Endodermal cell (in vitro differentiated cells): ENCODE data around the gene BRF1. TPM values are rescaled to one million over a fixed set of nuclear protein-coding genes. Genes with fewer than 3 reads are reported as not detected.

Source experiments
- DNase-seq: peaks from one replicate; pipeline ENCODE4 v3.0.0-alpha.2; 2017
- H3K27ac ChIP-seq: 2 replicates; pipeline ENCODE4 v1.5.1; 2013; ENCODE audit warnings: mild to moderate bottlenecking, low read depth, low read length, moderate library complexity
- H3K27me3 ChIP-seq: 2 replicates; pipeline ENCODE4 v1.6.1; 2013; ENCODE audit warnings: mild to moderate bottlenecking, low read length, moderate library complexity; ENCODE audit not compliant: insufficient read depth, control insufficient read depth, poor library complexity, severe bottlenecking
- H3K36me3 ChIP-seq: 2 replicates; pipeline ENCODE4 v1.7.0; 2013; ENCODE audit warnings: mild to moderate bottlenecking, low read length, moderate library complexity; ENCODE audit not compliant: control insufficient read depth, insufficient read depth
- H3K4me1 ChIP-seq: one replicate; pipeline ENCODE4 v1.7.0; 2013; ENCODE audit warnings: low read length; ENCODE audit not compliant: control insufficient read depth, insufficient read depth
- H3K4me3 ChIP-seq: 2 replicates; pipeline ENCODE4 v1.5.1; 2013; ENCODE audit warnings: mild to moderate bottlenecking, low read length, moderate library complexity
- H3K9ac ChIP-seq: 2 replicates; pipeline ENCODE4 v1.6.1; 2013; ENCODE audit warnings: mild to moderate bottlenecking, low read length, moderate library complexity; ENCODE audit not compliant: poor library complexity, severe bottlenecking; ENCODE audit errors: extremely low read depth
- H3K9me3 ChIP-seq: 2 replicates; pipeline ENCODE4 v1.6.1; 2013; ENCODE audit warnings: mild to moderate bottlenecking, low read length, moderate library complexity; ENCODE audit not compliant: control insufficient read depth
- H3K27ac Mint-ChIP-seq: 2 replicates; pipeline ENCODE4 v1.8.0; 2020; ENCODE audit warnings: mixed read lengths
- H3K27me3 Mint-ChIP-seq: 2 replicates; pipeline ENCODE4 v1.8.0; 2021; ENCODE audit warnings: mild to moderate bottlenecking, mixed read lengths; ENCODE audit not compliant: insufficient read depth
- H3K36me3 Mint-ChIP-seq: 2 replicates; pipeline ENCODE4 v1.8.0; 2020; ENCODE audit warnings: low read depth, mixed read lengths
- H3K4me1 Mint-ChIP-seq: 2 replicates; pipeline ENCODE4 v1.8.0; 2020; ENCODE audit warnings: mixed read lengths
- H3K4me3 Mint-ChIP-seq: 2 replicates; pipeline ENCODE4 v1.8.0; 2020; ENCODE audit warnings: mild to moderate bottlenecking, moderate library complexity, mixed read lengths
- H3K9me3 Mint-ChIP-seq: 2 replicates; pipeline ENCODE4 v1.8.0; 2020; ENCODE audit warnings: mild to moderate bottlenecking, mixed read lengths
- WGBS, 2 experiments: methylation state at CpG; one replicate each; pipeline versions ENCODE4 v1.1.5 to v1.1.7; 2013; ENCODE audit warnings: missing lambda C conversion rate in 2 of 2, mixed read lengths in 1 of 2; ENCODE audit not compliant: insufficient coverage in 1 of 2, insufficient read length in 1 of 2; 5-methylcytosine and 5-hydroxymethylcytosine counted together
- total RNA-seq, 2 donors: library from RNA; stranded (reverse); fragmentation: NEBNext Ultra II Directional in 1 of 2; extraction: Animal tissue kit (Norgen Biotek cat#: 25700) in 1 of 2; gene quantifications; 2 replicates in 1 of 2; 3 replicates in 1 of 2; pipeline ENCODE4 v1.2.1, GENCODE V29; 2021
- TF ChIP-seq, protein P1 (sequence below): fragments of 200-600 bp; sonication (generic); conservative IDR thresholded peaks from 2 replicates; pipeline ENCODE4 v1.5.0; 2021; ENCODE audit warnings: antibody characterized with exemption, mild to moderate bottlenecking

BRF1 gene
- total RNA-seq, 2 donors from 2014 or later: 37.0 to 44.5 TPM

DNA sequence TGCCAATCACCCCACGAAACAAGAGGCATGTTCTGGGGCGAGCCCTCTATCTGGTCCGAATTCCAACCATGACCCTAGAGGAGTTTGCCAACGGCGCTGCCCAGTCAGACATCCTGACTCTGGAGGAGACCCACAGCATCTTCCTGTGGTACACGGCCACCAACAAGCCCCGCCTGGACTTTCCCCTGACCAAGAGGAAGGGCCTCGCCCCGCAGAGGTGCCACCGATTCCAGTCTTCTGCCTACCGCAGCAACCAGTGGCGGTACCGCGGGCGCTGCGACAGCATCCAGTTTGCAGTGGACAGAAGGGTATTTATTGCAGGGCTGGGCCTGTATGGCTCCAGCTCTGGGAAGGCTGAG, 50.8 kb downstream of the BRF1 start:
- peaks cover 3% of the 10 kb centered on the region for H3K4me1 ChIP-seq
- no peak overlapping the region for H3K27ac ChIP-seq
- Mint-ChIP-seq H3K27me3 (no peaks in the 10 kb centered on the region), H3K9me3 (no peaks in the 10 kb centered on the region), H3K4me1 (peaks cover 3% of the 10 kb centered on the region), H3K27ac (no peak overlapping the region), H3K4me3 (peak overlapping the region; percentile 66), H3K36me3 (peaks cover 33% of the 10 kb centered on the region)
- TF ChIP-seq, protein P1, sequence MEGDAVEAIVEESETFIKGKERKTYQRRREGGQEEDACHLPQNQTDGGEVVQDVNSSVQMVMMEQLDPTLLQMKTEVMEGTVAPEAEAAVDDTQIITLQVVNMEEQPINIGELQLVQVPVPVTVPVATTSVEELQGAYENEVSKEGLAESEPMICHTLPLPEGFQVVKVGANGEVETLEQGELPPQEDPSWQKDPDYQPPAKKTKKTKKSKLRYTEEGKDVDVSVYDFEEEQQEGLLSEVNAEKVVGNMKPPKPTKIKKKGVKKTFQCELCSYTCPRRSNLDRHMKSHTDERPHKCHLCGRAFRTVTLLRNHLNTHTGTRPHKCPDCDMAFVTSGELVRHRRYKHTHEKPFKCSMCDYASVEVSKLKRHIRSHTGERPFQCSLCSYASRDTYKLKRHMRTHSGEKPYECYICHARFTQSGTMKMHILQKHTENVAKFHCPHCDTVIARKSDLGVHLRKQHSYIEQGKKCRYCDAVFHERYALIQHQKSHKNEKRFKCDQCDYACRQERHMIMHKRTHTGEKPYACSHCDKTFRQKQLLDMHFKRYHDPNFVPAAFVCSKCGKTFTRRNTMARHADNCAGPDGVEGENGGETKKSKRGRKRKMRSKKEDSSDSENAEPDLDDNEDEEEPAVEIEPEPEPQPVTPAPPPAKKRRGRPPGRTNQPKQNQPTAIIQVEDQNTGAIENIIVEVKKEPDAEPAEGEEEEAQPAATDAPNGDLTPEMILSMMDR: no peak
- no peaks in the 10 kb centered on the region for H3K27me3 ChIP-seq
- no peak for DNase-seq
- WGBS, 2 experiments: 95 to 97% methylated on average over 16 of the region's 16 CpGs
- no peaks in the 10 kb centered on the region for H3K9me3 ChIP-seq
- H3K36me3 ChIP-seq: peaks cover 22% of the 10 kb centered on the region
- H3K4me3 ChIP-seq: no peak overlapping the region
- H3K9ac ChIP-seq: no peak overlapping the region

DNA sequence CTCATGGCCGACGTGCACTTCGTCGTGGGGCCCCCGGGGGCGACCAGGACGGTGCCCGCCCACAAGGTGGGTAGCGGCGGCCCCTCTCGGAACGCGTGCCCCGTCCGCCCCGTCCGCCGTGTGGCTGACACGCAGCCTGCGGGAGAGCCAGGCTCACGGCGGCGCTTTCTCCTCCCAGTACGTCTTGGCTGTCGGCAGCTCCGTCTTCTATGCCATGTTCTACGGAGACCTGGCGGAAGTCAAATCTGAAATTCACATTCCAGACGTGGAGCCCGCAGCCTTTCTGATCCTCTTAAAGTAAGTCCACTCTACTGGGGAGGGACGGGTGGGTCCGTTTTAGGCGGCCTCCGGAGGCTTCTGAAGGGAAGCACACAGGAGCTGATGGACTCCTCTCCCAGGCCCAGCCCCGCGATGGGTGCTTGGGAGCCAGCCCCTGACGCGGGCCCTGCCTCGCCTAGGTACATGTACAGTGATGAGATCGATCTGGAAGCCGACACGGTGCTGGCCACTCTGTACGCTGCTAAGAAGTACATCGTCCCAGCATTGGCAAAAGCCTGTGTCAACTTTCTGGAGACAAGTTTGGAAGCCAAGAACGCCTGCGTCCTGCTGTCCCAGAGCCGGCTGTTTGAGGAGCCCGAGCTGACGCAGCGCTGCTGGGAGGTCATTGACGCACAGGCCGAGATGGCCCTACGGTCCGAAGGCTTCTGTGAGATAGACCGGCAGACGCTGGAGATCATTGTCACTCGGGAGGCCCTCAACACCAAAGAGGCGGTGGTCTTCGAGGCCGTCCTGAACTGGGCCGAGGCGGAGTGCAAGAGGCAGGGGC, 51.4 kb downstream of the BRF1 start:
- WGBS, 2 experiments: 58 to 79% methylated on average over 41 to 62 of the region's 62 CpGs
- TF ChIP-seq, protein P1: no peak
- Mint-ChIP-seq H3K27ac (peak overlapping the region; percentile 48), H3K36me3 (peaks cover 38% of the 10 kb centered on the region), H3K9me3 (no peaks in the 10 kb centered on the region), H3K27me3 (no peaks in the 10 kb centered on the region), H3K4me1 (peaks cover 3% of the 10 kb centered on the region), H3K4me3 (peak overlapping the region; percentile 66)
- no peak overlapping the region for H3K9ac ChIP-seq
- DNase-seq: peak; percentile 73
- no peaks in the 10 kb centered on the region for H3K9me3 ChIP-seq
- H3K27me3 ChIP-seq: no peaks in the 10 kb centered on the region
- no peak overlapping the region for H3K27ac ChIP-seq
- peak overlapping the region; percentile 53 for H3K4me3 ChIP-seq
- peaks cover 3% of the 10 kb centered on the region for H3K4me1 ChIP-seq
- H3K36me3 ChIP-seq: peaks cover 22% of the 10 kb centered on the region

DNA sequence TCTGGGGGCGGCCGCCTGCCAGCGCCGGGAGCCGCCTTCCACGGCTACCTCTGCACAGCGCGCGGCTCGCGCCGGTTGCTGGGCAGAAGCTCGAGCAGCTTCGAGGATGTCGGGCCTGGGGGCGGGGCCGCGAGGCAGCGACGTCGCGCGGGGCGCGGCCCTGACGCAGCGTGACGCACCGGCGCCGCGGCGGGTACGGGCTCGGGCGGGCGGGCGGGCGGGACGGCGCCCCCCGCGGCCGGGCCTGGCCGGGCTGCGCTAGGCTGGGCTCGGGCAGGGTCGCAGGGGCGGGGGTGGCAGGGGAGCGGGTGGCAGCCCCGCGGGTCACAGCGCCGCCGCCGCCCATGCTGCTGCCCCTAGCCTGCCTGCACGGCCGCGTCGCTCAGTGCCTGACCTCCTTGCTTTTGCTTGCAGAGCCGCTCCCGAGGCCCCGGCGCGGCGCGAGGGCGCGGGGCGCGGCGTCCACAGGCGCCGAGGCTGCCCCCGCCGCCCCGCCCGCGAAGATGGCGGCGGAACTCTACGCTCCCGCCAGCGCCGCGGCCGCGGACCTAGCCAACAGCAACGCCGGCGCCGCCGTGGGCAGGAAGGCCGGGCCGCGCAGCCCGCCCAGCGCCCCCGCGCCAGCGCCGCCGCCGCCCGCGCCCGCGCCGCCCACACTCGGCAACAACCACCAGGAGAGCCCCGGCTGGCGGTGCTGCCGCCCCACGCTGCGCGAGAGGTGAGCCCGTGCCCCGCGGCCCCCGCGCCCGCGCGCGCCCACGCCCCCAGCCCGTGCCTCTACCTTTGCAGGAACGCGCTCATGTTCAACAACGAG, 52.2 kb downstream of the BRF1 start, which contains the start of gene BTBD6:
Gene BTBD6 (plus strand): TSS at position 166 of the 814 bp plus-strand sequence. CDS start 179 bp downstream, at position 345.
- Histone ChIP-seq H3K9me3 (no peaks in the 10 kb centered on the region), H3K27me3 (no peaks in the 10 kb centered on the region), H3K4me1 (peaks cover 3% of the 10 kb centered on the region), H3K27ac (no peak within 1 kb of the TSS), H3K4me3 (peak within 1 kb of the TSS; percentile 84), H3K9ac (peak within 1 kb of the TSS; percentile 49), H3K36me3 (peaks cover 22% of the 10 kb centered on the region)
- WGBS, 2 experiments: 1 to 6% methylated on average over 12 to 130 of the region's 130 CpGs
- peak within 1 kb of the TSS; percentile 66 for H3K4me3 Mint-ChIP-seq
- peaks cover 3% of the 10 kb centered on the region for H3K4me1 Mint-ChIP-seq
- no peaks in the 10 kb centered on the region for H3K9me3 Mint-ChIP-seq
- H3K27ac Mint-ChIP-seq: peak within 1 kb of the TSS; percentile 75
- peaks cover 41% of the 10 kb centered on the region for H3K36me3 Mint-ChIP-seq
- H3K27me3 Mint-ChIP-seq: no peaks in the 10 kb centered on the region
- TF ChIP-seq, protein P1: no peak
- DNase-seq: peak; percentile 93
